Mammary epithelial cell (primary cell): Measurements from ENCODE around the gene ADPRH.

Experiments
- EZH2 ChIP-seq: IDR thresholded peaks from 2 replicates; pipeline ENCODE4 v1.6.1; 2012; ENCODE audit warnings: low read length, inconsistent platforms, borderline replicate concordance
- TF ChIP-seq, protein P1 (sequence below), 2 donors: IDR thresholded peaks in 1 of 2; conservative IDR thresholded peaks in 1 of 2; 2 replicates each; pipeline ENCODE4 v1.5.1; 2011 to 2012; ENCODE audit warnings: inconsistent platforms in 2 of 2, low read length in 2 of 2, mild to moderate bottlenecking in 2 of 2, control low read depth in 1 of 2, low read depth in 1 of 2; ENCODE audit not compliant: insufficient read depth in 1 of 2; ENCODE audit errors: extremely low read depth in 1 of 2

- TF ChIP-seq, protein P1, sequence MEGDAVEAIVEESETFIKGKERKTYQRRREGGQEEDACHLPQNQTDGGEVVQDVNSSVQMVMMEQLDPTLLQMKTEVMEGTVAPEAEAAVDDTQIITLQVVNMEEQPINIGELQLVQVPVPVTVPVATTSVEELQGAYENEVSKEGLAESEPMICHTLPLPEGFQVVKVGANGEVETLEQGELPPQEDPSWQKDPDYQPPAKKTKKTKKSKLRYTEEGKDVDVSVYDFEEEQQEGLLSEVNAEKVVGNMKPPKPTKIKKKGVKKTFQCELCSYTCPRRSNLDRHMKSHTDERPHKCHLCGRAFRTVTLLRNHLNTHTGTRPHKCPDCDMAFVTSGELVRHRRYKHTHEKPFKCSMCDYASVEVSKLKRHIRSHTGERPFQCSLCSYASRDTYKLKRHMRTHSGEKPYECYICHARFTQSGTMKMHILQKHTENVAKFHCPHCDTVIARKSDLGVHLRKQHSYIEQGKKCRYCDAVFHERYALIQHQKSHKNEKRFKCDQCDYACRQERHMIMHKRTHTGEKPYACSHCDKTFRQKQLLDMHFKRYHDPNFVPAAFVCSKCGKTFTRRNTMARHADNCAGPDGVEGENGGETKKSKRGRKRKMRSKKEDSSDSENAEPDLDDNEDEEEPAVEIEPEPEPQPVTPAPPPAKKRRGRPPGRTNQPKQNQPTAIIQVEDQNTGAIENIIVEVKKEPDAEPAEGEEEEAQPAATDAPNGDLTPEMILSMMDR (conservative IDR thresholded peaks at IDR 0.05 in 1 of 2, IDR thresholded peaks at IDR 0.05 in 1 of 2; ENCODE audit: extremely low read depth in 1 of 2, insufficient read depth in 1 of 2, low read depth in 1 of 2, low read length in 2 of 2), result no peak
- TF ChIP-seq EZH2, result no peak
Measured at GRCh38 chr3:119613872-119614271, 34.6 kb downstream of the ADPRH start.
